Pancreas (tissue), 10 donors: ENCODE results near the gene SH2D5. TPM values are rescaled to one million over a fixed set of nuclear protein-coding genes. Genes with fewer than 3 reads are reported as not detected.

Experiments
- ATAC-seq, 4 donors: fragments of 200-7000 bp; cut with Tn5 transposase; one replicate each; pipeline versions ENCODE4 v1.8.0 to v1.9.1; 2020; ENCODE audit warnings: mild to moderate bottlenecking in 4 of 4, moderate library complexity in 4 of 4
- DNase-seq, 6 donors: peaks; one replicate each; pipeline ENCODE4 v3.0.0-alpha.2; 2020
- FAIRE-seq: peaks from 2 replicates; lab custom pipeline; 2012; peaks lifted over from hg19 to GRCh38; lab: Jason Lieb, UNC
- H3K27ac ChIP-seq, 4 donors: fragments of 200-600 bp; sonication (generic); 1 replicate in 3 of 4; 2 replicates in 1 of 4; pipeline versions ENCODE4 v1.5.0 to v1.8.0; 2020
- H3K27me3 ChIP-seq, 4 donors: fragments of 200-600 bp; one replicate each; pipeline ENCODE4 v1.8.0; 2021
- H3K36me3 ChIP-seq, 3 donors: fragments of 200-600 bp; sonication (generic) in 1 of 3; one replicate each; pipeline versions ENCODE4 v1.5.0 to v1.8.0; 2020 to 2021
- H3K4me1 ChIP-seq, 3 donors: fragments of 200-600 bp; one replicate each; pipeline ENCODE4 v1.8.0; 2021
- H3K4me3 ChIP-seq, 4 donors: fragments of 200-600 bp; sonication (generic) in 2 of 4; one replicate each; pipeline versions ENCODE4 v1.5.0 to v1.8.0; 2020 to 2021
- H3K9me3 ChIP-seq, 4 donors: fragments of 200-600 bp; one replicate each; pipeline ENCODE4 v1.8.0; 2021
- WGBS, 2 donors: extraction: QIAGEN DNeasy Blood & Tissue Kit; methylation state at CpG; one replicate each; pipeline ENCODE4 v1.1.7; 2013; 5-methylcytosine and 5-hydroxymethylcytosine counted together
- intact Hi-C, 3 donors: fragments of 100-400 bp; cut with DNase I; formaldehyde crosslinking; loops; one replicate each; pipeline versions ENCODE4 v1.11.1 to v1.14.2; 2022
- polyA plus RNA-seq, 2 donors: library from polyadenylated mRNA; stranded (reverse); fragments of 200-250 nt; gene quantifications; one replicate each; pipeline ENCODE4 v1.2.3, GENCODE V29; 2013
- total RNA-seq, 6 donors: library from RNA; stranded (reverse); fragmentation: NEBNext Ultra II Directional in 4 of 6; extraction: Animal tissue kit (Norgen Biotek cat#: 25700) in 4 of 6; gene quantifications; one replicate each; pipeline versions ENCODE4 v1.2.1 to v1.2.4, GENCODE V29; 2021 to 2023
- TF ChIP-seq, protein P1 (sequence below), 4 donors: fragments of 200-600 bp; sonication (generic) in 3 of 4; IDR thresholded peaks; one replicate each; pipeline versions ENCODE4 v1.5.0 to v1.8.0; 2021; ENCODE audit warnings: antibody characterized with exemption in 4 of 4
- donor health status: healthy with polysubstance abuse.
- donor health status: DM: no; HTN: no; CAD: no; lungs with moderate emphysema.
- donor health status: DM: no; HTN: no; CAD: no.
- donor health status: control.
- donor health status: control.
- donor health status: Bipolar disorder and iron deficiency.
- donor health status: DM: yes; HTN: yes; CAD: no.
- donor health status: DM: no; HTN: no; CAD: no.
- donor health status: DM: no; HTN: no; CAD: no.
- donor health status: DM: yes; HTN: yes; CAD: no.

Gene SH2D5
- total and polyA plus RNA-seq, 8 donors = 0.05 to 0.27 (median 0.09) TPM; not detected in 5

- TF ChIP-seq, protein P1, sequence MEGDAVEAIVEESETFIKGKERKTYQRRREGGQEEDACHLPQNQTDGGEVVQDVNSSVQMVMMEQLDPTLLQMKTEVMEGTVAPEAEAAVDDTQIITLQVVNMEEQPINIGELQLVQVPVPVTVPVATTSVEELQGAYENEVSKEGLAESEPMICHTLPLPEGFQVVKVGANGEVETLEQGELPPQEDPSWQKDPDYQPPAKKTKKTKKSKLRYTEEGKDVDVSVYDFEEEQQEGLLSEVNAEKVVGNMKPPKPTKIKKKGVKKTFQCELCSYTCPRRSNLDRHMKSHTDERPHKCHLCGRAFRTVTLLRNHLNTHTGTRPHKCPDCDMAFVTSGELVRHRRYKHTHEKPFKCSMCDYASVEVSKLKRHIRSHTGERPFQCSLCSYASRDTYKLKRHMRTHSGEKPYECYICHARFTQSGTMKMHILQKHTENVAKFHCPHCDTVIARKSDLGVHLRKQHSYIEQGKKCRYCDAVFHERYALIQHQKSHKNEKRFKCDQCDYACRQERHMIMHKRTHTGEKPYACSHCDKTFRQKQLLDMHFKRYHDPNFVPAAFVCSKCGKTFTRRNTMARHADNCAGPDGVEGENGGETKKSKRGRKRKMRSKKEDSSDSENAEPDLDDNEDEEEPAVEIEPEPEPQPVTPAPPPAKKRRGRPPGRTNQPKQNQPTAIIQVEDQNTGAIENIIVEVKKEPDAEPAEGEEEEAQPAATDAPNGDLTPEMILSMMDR (IDR thresholded peaks at IDR 0.05) = no peak
- peak overlapping the region; percentile 33 to 53 (median 47) for H3K4me3 ChIP-seq
- no peaks in the 10 kb centered on the region for H3K27me3 ChIP-seq
- no peaks in the 10 kb centered on the region for H3K36me3 ChIP-seq
- H3K4me1 ChIP-seq = peaks cover 4 to 9% (median 8%) of the 10 kb centered on the region in 3 donors
- no peaks in the 10 kb centered on the region for H3K9me3 ChIP-seq
- 1% methylated on average over 21 to 55 of the region's 55 CpGs for WGBS, 2 donors
- FAIRE-seq (no peak), DNase-seq (peak in 5 of 6 donors; percentile 26 to 82 (median 64)), ATAC-seq (peak; percentile 57 to 76 (median 73))
- intact Hi-C loops = no loop called here
- H3K27ac ChIP-seq = no peak overlapping the region
These were observed 374 bp downstream of the SH2D5 start for GRCh38 chr1:20732071-20732587.

DNA sequence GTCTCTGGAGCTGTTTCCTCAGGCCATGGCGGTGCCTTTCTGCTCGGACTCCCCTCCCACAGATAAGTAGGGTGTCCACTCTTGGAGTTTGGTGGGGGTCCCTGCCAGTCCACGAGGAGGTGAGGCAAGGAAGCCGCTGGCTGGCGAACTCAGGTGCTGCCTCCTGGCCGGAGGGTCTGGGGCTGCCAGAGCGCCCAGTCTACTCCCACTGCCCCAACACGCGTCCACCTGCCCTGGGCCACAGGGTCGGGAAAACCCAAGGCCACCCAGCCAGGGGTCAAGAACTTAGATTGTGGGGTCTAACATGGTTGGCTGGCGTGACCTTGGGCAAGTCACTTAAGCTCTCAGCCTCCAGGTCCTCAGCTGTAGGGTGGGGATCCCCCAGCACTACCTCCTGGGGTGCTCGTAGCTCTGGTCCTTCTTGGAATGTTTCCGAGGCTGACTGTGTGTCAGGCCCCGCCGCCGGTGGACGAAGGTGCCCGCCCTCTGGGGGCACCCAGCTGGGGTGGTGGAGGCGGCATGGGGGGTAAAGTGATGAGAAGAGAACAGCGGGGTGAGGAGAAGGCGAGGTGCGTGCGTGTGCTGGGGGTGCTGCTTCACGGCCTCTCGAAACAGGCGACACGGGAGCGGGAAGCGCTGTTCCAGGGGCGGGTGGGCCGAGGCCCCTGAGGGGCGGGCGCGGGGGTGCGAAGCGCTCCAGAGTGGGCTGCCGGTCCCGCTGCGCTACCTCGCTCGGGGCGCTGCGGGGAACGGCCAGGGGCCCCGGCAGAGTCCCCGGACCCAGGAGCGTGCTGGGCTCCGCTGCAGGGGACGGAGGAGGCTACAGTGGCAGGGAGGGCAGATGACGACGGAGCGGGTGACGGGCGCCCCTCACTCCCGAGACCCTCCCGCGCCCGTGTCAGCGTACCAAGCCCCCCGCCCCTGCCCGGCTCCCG is 1.2 kb downstream of the SH2D5 start:
- H3K27me3 ChIP-seq = no peaks in the 10 kb centered on the region
- TF ChIP-seq, protein P1 (IDR thresholded peaks at IDR 0.05) = no peak
- H3K9me3 ChIP-seq = no peaks in the 10 kb centered on the region
- FAIRE-seq = no peak
- peak overlapping the region; percentile 33 to 53 (median 47) for H3K4me3 ChIP-seq
- ATAC-seq = peak in 1 of 4 donors; percentile 6
- peak in 3 of 6 donors; percentile 20 to 72 (median 40) for DNase-seq
- no peaks in the 10 kb centered on the region for H3K36me3 ChIP-seq
- peaks cover 4 to 9% (median 8%) of the 10 kb centered on the region in 3 donors for H3K4me1 ChIP-seq
- WGBS, 2 donors = 14 to 19% methylated on average over 44 to 62 of the region's 62 CpGs
- intact Hi-C loops = no loop called here
- no peak overlapping the region for H3K27ac ChIP-seq

- TF ChIP-seq, protein P1 (IDR thresholded peaks at IDR 0.05) = no peak
- Histone ChIP-seq H3K36me3 (no peaks in the 10 kb centered on the region), H3K27me3 (no peaks in the 10 kb centered on the region), H3K4me1 (peaks cover 4 to 9% (median 8%) of the 10 kb centered on the region in 3 donors), H3K4me3 (no peak overlapping the region), H3K27ac (no peak overlapping the region), H3K9me3 (no peaks in the 10 kb centered on the region)
- FAIRE-seq (no peak), DNase-seq (peak in 1 of 6 donors; percentile 7), ATAC-seq (no peak)
- 50 to 58% methylated on average over 4 of the region's 4 CpGs for WGBS, 2 donors
- intact Hi-C loops = no loop called here
These were observed 1.8 kb downstream of the SH2D5 start for GRCh38 chr1:20730690-20731056.

- no peak for FAIRE-seq
- intact Hi-C loops = no loop called here
- Histone ChIP-seq H3K4me1 (peaks cover 4 to 9% (median 8%) of the 10 kb centered on the region in 3 donors), H3K27ac (no peak overlapping the region), H3K27me3 (no peaks in the 10 kb centered on the region), H3K9me3 (no peaks in the 10 kb centered on the region), H3K36me3 (no peaks in the 10 kb centered on the region), H3K4me3 (no peak overlapping the region)
- peak in 1 of 6 donors; percentile 6 for DNase-seq
- no peak for ATAC-seq
- 24 to 27% methylated on average over 15 to 19 of the region's 19 CpGs for WGBS, 2 donors
- TF ChIP-seq, protein P1 (IDR thresholded peaks at IDR 0.05) = no peak
These were observed 2.4 kb downstream of the SH2D5 start for GRCh38 chr1:20729990-20730689.
